ENCODE results near the gene SPIN1.

SPIN1 gene

DNA sequence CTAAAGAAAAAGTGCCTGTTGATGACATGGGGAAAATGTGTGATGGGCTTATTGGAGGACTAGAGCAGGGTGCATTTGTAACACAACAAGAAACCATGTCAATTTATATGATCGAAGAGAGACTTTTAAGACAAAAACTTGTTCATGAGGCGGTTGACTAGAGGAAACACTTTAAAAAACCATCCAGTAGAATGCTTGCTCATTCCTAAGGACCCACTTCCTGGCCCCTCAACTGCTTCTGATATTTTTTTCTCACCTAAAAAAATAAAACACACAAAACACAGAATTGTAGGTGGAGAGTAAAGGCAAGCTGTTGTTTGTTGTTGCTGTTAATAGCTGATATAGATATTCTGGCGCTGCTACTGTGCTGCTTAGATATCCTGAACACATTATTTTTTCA lies 50.6 kb downstream of the SPIN1 start:
- in situ Hi-C loops (cut with HindIII; ENCODE audit: low sequenced_read_pairs): no loop called here
- no peak overlapping the region for H3K4me3 ChIP-seq (ENCODE audit: low read depth, low read length)
- TF ChIP-seq, protein P1, sequence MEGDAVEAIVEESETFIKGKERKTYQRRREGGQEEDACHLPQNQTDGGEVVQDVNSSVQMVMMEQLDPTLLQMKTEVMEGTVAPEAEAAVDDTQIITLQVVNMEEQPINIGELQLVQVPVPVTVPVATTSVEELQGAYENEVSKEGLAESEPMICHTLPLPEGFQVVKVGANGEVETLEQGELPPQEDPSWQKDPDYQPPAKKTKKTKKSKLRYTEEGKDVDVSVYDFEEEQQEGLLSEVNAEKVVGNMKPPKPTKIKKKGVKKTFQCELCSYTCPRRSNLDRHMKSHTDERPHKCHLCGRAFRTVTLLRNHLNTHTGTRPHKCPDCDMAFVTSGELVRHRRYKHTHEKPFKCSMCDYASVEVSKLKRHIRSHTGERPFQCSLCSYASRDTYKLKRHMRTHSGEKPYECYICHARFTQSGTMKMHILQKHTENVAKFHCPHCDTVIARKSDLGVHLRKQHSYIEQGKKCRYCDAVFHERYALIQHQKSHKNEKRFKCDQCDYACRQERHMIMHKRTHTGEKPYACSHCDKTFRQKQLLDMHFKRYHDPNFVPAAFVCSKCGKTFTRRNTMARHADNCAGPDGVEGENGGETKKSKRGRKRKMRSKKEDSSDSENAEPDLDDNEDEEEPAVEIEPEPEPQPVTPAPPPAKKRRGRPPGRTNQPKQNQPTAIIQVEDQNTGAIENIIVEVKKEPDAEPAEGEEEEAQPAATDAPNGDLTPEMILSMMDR (IDR thresholded peaks at IDR 0.05; ENCODE audit: low read depth, low read length, missing control alignments): no peak
- no peak for DNase-seq (ENCODE audit: low read depth)

DNA sequence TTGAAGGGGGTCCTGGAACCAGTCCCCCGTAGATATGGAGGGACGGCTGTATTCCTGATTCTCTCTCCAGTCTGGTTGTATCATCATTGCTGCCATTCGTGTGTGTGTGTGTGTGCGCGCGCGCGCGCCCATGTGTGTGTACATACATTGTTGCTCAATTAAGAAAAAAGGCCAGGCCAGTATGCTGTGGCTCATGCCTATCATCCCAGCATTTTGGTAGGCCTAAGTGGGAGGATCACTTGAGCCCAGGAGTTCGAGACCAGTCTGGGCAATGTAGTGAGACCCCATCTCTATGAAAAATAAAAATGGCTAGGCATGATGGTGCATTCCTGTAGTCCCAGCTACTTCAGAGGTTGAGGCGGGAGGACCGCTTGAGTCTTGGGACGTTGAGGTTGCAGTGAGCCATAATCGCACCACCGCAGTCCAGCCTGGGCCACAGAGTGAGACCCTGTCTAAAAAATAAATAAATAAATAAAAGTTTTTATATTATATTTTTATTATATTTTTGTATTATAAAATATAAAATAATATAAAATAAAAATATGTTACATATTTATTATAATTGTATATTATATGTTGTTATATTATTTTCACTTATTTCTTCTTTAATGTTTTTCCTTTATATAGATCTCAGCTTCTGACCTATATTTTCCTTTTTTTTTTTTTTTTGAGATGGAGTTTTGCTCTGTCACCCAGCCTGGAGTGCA lies 53.2 kb downstream of the SPIN1 start:
- in situ Hi-C loops (cut with HindIII; ENCODE audit: low sequenced_read_pairs): no loop called here
- TF ChIP-seq, protein P1 (IDR thresholded peaks at IDR 0.05; ENCODE audit: low read depth, low read length, missing control alignments): no peak
- DNase-seq (ENCODE audit: low read depth): no peak
- no peak overlapping the region for H3K4me3 ChIP-seq (ENCODE audit: low read depth, low read length)

- H3K4me3 ChIP-seq (ENCODE audit: low read depth, low read length): no peak overlapping the region
- DNase-seq (ENCODE audit: low read depth): no peak
- TF ChIP-seq, protein P1 (IDR thresholded peaks at IDR 0.05; ENCODE audit: low read depth, low read length, missing control alignments): no peak
- in situ Hi-C loops (cut with HindIII; ENCODE audit: low sequenced_read_pairs): no loop called here
These were observed 55.4 kb downstream of the SPIN1 start for GRCh38 chr9:88443480-88444113.

DNA sequence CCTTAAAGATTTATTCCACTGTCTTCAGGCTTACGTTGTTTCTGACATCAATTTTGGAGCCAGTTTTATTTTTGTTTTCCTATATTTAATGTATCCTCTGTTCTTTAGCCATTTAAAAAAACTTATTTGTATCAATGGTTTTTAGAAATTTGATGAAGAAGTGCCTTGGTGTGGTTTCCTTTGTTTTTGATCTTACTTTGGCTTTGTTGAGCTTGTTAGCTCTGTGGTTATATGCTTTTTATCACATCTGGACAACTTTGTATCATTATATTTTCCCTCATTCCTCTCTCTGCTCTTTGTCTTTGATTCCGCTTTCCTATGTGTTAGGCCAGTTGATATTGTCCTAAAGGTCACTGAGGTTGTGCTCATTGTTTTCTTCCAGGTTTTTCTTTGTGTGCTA lies 58.5 kb downstream of the SPIN1 start:
- TF ChIP-seq, protein P1 (IDR thresholded peaks at IDR 0.05; ENCODE audit: low read depth, low read length, missing control alignments): no peak
- no peak overlapping the region for H3K4me3 ChIP-seq (ENCODE audit: low read depth, low read length)
- DNase-seq (ENCODE audit: low read depth): no peak
- in situ Hi-C loops (cut with HindIII; ENCODE audit: low sequenced_read_pairs): no loop called here

DNA sequence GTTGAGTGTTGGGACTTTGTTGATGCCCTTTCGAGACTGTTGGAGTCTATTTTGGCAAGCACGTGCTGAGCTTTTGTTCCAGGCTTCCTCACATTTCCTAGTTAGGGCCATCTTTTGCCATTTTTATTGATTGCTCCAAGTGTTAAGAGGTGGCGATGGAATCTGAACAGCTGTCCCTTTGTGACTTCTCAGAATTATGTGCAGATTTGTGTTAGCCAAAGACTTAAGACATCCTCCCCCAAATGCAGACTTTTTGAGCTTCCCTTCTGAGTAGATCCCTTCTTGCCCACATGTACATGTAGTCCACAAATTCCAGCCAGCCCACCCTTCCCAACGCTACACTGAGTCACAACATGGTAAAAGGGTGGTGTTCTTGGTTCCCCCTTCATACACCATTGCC lies 59.2 kb downstream of the SPIN1 start:
- in situ Hi-C loops (cut with HindIII; ENCODE audit: low sequenced_read_pairs): no loop called here
- TF ChIP-seq, protein P1 (IDR thresholded peaks at IDR 0.05; ENCODE audit: low read depth, low read length, missing control alignments): no peak
- no peak overlapping the region for H3K4me3 ChIP-seq (ENCODE audit: low read depth, low read length)
- DNase-seq (ENCODE audit: low read depth): no peak

- H3K4me3 ChIP-seq (ENCODE audit: low read depth, low read length): no peak overlapping the region
- TF ChIP-seq, protein P1 (IDR thresholded peaks at IDR 0.05; ENCODE audit: low read depth, low read length, missing control alignments): no peak
- in situ Hi-C loops (cut with HindIII; ENCODE audit: low sequenced_read_pairs): no loop called here
- no peak for DNase-seq (ENCODE audit: low read depth)
These were observed 62.9 kb downstream of the SPIN1 start for GRCh38 chr9:88451160-88451559.
